ENCODE data around the gene SRXN1.

SRXN1 gene

DNA sequence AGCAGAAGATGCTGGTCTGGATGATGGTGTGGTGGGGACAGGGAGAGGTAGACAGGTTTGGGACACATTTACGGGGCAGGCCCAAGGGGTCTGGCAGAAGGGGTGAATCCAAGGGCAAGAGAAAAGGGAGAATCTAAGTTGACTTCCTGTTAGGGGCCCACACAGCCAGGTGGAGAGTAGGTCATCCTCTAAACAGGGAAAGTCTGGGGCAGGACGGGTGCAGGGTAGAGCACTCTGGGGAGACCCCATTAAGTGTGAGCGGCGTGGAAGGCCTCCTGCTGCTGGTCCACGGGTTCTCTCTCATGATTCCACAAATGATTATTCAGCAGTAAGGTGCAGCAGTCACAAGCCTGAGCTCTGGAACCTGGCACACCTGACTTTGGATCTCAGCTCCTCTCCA lies 2.7 kb downstream of the SRXN1 start:
- TF ChIP-seq, protein P1, sequence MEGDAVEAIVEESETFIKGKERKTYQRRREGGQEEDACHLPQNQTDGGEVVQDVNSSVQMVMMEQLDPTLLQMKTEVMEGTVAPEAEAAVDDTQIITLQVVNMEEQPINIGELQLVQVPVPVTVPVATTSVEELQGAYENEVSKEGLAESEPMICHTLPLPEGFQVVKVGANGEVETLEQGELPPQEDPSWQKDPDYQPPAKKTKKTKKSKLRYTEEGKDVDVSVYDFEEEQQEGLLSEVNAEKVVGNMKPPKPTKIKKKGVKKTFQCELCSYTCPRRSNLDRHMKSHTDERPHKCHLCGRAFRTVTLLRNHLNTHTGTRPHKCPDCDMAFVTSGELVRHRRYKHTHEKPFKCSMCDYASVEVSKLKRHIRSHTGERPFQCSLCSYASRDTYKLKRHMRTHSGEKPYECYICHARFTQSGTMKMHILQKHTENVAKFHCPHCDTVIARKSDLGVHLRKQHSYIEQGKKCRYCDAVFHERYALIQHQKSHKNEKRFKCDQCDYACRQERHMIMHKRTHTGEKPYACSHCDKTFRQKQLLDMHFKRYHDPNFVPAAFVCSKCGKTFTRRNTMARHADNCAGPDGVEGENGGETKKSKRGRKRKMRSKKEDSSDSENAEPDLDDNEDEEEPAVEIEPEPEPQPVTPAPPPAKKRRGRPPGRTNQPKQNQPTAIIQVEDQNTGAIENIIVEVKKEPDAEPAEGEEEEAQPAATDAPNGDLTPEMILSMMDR (conservative IDR thresholded peaks at IDR 0.05; ENCODE audit: low read depth, low read length), result no peak
- H3K4me3 ChIP-seq (ENCODE audit: low read depth, low read length), result no peak overlapping the region
- no peak for DNase-seq (ENCODE audit: low read depth)

DNA sequence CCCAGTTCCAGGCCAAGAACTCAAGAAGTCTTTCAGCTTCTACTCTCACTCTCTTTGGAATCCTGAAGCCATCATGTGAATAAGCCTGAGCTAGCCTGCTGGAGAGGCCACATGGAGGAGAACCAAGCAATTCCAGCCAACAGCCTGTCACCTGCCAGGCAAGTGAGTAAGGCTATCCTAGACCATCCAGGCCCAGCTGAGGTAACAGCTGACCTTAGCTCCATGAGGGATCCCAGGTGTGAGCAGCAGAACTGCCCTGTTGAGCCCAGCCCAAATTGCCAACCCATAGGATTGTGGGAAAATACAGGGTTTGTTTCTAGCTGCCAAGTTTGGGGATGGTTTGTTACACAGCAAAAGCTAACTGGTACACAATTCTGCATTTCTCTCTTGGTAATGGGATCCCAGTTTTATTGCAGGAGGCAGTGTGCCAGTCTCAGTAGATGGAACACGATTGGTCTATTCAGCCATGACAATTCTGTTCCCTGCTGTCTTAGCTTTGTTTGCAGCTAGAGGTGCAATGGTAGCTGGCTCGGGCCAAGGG lies 5.5 kb downstream of the SRXN1 start:
- TF ChIP-seq, protein P1 (conservative IDR thresholded peaks at IDR 0.05; ENCODE audit: low read depth, low read length), result no peak
- no peak for DNase-seq (ENCODE audit: low read depth)

DNA sequence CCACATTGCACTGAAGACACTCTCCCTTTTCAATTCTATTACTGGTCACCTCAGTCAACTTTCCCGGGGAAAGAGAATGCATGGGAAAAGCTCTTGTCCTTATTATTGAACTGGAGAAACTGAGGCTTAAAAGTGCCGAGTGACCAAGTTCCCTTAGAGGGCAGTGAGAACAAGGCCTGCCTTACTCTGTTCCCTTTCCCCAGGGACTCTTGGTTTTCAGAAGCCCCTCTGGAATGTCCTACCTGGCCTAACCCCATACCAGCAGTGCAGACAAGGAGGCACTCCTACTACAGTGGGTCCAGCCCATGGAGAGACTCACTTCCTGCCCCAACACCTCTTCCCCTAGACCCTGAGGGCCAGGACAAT lies 6.1 kb downstream of the SRXN1 start:
- DNase-seq (ENCODE audit: low read depth), result no peak
- H3K4me3 ChIP-seq (ENCODE audit: low read depth, low read length), result no peak overlapping the region
- TF ChIP-seq, protein P1 (conservative IDR thresholded peaks at IDR 0.05; ENCODE audit: low read depth, low read length), result no peak

More for the DNA sequence above, 5.5 kb downstream of the SRXN1 start:
- no peak overlapping the region for H3K4me3 ChIP-seq (ENCODE audit: low read depth, low read length)

DNA sequence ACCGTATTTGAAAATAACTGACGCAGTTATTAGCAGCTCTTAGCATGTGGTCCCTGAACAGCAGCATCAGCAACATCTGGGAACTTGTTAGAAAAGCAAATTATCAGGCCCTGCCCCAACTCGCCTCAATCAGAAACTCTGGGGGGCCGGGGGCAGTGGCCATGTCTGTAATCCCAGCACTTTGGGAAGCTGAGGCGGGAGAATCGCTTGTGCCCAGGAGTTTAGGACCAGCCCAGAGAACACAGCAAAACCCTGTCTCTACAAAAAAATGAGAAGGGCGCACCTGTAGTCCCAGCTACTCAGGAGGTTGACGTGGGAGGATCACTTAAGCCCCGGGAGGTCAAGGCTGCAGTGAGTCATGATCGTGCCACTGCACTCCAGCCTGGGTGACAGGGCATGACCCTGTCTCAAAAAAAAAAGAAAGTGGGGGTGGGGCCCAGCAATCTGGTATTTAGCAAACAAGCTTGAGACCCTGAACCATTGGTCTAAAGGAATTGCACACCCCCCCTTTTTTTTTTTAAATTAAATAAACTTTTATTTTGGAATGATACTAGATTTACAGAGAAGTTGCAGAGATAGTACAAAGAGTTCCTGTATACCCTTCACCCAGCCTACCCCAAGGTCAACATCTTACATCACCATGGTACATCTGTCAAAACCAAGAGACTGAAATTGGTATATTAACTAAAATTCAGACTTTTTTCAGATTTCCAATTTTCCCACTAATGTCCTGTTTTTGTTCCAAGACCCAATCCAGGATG lies 6.7 kb downstream of the SRXN1 start:
- DNase-seq (ENCODE audit: low read depth), result no peak
- TF ChIP-seq, protein P1 (conservative IDR thresholded peaks at IDR 0.05; ENCODE audit: low read depth, low read length), result no peak
- no peak overlapping the region for H3K4me3 ChIP-seq (ENCODE audit: low read depth, low read length)

DNA sequence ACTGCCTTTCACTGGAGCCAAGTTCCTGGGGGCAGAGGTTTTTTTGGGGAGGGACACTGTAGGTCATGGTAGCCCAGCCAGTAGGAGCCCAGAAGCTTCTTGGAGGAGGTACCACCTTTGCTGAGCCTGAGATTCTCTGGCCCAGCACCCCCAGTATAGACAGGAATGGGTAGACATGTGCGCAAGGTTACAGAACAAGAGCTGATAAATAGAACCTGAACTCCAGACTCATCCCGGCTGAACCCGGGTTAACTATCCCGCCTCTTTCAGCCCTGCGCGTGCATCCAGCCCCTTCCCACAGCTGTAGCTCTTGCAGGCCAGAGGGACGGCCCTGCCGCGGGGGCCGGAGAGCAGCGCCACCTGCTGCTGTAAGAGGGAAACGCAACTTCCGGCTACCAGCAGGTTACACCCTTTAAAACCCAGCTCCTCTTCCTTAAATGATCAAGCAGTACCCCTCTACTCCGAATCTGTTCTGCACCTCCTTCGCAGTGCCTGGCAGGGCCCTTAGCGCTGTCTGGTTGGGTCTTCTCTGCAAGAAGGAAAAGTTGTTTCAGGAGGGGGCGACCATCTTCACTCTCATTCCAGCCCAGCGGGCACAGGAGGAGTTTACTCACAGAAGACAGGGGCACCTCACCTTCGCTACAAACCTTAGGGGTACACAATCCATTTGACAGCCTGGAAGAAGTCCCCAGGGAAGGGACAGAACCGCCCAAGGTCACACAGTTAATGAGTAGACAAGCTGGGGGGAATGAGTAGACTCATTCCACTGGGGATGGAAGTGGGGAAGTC lies 7.5 kb downstream of the SRXN1 start:
- DNase-seq (ENCODE audit: low read depth), result peak; percentile 78
- TF ChIP-seq, protein P1 (conservative IDR thresholded peaks at IDR 0.05; ENCODE audit: low read depth, low read length), result peak; percentile 96
- H3K4me3 ChIP-seq (ENCODE audit: low read depth, low read length), result no peak overlapping the region

DNA sequence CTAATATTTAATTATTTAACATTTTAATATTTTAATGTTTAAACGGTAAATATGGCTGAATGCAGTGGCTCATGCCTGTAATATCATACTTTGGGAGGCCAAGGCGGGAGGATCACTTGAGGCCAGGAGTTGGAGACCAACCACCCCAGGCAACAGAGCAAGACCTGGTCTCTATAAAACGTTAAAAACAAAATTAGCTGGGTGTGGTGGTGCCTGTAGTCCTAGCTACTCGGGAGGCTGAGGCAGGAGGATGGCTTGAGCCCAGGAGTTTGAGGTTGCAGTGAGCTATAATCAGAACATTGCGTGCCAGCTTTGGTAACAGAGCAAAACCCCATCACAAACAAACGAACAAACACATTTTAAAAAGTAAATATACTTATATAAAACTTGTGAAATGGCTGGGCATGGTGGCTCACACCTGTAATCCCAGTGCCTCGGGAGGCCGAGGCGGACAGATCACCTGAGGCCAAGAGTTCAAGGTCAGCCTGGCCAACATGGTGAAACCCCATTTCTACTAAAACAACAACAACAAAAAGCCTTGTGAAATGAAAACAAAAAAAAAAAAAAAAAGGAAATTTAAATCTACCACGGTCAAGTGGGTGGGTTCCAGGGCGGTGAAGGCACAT lies 8.2 kb downstream of the SRXN1 start:
- H3K4me3 ChIP-seq (ENCODE audit: low read depth, low read length), result no peak overlapping the region
- TF ChIP-seq, protein P1 (conservative IDR thresholded peaks at IDR 0.05; ENCODE audit: low read depth, low read length), result no peak
- DNase-seq (ENCODE audit: low read depth), result no peak
